Superior temporal gyrus (tissue), 1 donor: ENCODE measurements around the gene AXDND1.
A peak's percentile ranks its signal among the peaks of the same experiment; 100 is the strongest.

Experiments
- DNase-seq: peaks from one replicate; pipeline ENCODE4 v3.0.0-alpha.2; 2016; ENCODE audit errors: extremely low spot score

Gene AXDND1

DNA sequence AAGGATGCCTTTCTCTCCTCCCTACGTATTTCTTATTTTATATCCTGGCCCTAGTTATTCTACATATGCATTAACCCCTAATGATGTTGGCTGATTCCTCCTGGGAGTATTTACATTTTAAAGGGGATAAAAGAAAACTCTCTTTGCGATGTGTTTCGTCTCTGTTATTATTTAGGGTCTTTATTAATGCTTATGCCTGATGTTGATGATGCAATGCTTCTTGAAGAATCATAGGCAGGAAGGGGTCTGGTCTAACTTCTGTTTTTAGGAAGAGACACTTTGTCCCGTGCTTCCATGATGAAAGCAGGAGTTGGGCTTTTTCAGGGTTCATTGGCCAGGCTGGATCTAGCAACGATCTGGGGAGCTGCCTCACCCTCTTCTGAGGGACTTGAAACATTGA lies 210.7 kb downstream of the AXDND1 start:
- no peak for DNase-seq

DNA sequence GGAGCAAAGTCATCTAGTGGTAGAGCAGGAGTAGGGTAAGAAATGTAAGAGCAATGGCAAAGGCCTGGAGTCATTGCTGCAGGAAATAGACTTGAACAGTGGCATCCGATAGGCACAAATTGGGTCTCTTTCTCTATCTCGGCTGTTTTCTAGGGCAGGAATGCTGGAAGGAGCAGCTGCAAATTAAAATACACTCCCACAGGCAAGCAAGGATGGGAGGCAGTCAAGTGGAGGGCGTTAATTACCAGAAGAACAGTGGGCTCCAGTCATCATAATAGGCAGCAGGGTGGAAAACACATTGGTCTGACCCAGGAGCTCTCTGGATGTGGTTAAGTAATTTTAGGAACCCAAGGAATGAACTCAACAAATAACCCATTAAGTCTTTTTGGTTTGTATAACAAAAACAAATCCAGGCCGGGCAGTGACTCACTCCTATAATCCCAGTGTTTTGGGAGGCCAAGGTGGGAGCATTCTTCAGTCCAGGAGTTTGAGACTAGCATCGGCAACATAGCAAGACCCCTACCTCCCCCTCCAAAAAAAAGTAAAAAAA lies 218.1 kb downstream of the AXDND1 start:
- no peak for DNase-seq

DNA sequence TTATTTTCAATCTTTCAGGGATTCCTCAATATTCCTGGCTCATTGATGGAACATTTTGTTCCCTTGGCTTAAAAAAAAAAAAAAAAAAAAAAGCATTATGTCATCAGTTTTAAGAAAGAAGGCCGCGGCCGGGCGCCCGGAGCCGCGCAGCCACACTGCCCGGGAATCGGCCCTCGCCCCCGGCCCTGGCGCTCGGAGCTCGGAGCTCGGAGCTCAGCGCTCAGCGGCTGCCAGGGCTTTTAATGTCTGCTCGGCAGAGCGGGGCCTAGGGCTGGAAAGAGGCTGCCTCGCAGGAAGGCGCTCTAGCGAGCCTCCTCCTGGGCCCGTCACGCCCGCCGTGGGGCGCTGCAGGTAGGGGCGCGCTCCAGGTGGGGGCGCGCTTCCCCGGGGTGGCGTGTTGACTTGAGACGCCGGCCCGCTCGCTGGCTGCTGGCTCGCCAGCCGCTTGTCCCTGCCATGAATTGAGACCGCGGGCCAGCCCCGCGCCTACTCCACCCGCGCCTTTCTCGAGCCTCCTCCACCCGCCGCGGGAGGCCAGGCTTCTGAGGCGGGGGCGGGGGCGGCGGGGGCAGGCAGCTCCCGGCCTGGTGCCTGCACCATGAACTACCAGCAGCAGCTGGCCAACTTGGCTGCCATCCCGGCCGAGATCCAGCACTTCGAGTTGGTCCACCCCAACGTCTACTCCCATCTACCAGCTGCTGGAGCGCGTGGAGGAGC lies 220.5 kb downstream of the AXDND1 start:
- DNase-seq = peak; percentile 30

DNA sequence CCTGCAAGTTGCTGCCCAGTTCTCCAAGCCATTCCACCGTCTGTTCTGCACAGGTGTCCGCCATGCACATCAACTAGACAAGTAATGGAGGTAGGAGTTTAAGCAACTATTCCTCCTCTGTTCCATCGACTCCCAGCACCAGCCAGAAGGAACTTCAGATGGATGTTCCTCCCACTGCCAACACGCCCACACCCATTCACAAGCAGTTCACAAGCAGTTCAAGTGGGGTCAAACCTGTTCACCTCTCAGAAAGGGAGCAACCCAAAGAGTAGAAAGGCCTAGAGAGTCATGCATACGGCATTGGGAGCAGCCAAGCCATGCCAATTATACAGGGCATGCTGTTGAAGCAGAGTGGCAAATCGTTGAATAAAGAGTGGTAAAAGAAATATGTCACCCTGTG lies 221.6 kb downstream of the AXDND1 start:
- no peak for DNase-seq

DNA sequence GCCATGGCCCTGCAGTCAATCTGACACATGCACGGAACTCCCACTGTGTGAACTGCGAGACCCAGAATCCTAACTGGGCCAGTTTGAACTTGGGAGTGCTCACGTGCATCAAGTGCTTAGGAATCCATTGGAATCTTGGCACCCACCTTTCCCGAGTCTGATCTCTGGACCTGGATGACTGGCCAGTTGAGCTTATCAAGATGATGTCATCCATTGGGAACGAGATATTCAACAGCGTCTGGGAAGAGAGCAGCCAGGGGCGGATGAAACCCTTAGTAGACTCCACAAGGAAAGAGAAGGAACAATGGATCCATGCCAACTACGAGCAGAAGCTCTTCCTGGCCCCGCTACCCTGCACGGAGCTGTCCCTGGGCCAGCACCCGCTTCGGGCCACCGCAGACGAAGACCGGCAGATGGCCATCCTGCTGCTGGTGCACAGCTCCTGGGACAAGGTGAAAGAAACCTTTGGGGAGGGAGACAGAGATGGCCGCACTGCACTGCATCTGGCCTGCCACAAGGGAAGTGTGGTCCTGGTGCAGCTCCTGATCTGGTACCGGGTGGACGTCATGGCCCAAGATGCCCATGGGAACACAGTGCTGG lies 222.8 kb downstream of the AXDND1 start:
- no peak for DNase-seq

DNA sequence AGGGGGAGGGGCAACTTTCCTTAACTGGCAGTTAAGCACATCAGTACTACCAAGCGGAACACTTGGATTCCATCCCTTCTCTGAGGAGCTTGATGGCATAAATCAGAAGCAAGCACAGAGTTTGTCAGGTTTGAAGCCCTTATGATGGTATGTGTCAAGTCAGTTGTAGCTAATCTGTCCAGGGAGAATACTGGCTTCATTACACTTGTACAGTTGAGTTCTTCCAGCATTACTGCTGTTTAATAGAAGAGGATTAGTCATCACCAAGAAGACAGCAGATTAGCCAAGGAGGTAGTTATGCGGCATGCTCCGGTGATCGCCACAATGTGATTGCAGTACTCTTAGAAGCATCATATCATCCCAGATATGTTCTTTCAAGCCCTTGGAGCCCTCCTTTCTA lies 223.7 kb downstream of the AXDND1 start:
- no peak for DNase-seq

DNA sequence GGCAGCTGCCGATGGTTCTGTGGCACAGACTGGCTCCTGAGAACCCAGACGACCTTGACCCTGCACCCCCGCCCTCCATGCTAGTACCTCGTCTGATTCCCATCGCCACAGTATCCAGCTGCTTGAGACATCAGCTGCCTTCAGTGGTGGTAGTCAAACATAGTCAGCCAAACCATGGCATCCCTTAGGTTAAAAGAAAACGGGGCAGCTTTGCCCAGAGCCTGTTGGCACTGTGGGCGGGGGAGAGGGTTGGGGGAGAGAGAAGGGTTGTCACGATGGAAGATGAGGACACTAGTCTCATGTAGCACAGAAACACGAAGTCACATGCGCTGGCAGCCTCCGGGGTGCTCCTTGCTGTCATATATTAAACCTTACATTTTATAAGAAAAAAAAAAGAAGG lies 224.9 kb downstream of the AXDND1 start:
- DNase-seq = no peak

DNA sequence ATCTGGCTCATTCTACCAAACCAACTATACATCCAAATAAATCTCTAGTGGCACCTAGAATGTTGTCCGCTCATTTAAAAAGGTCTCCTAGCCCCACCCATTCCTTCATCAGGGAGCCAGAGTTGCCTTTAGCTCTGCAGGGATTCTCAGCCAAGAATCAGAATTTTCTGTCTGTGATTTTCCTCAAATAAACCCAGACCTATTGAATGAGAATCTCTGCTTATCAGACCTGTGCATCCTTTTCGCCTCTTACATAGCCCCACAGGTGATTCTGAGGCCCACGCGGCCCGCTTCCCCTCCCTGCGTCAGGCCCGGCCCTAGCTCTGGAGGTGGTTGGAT lies 225.5 kb downstream of the AXDND1 start:
- DNase-seq = no peak

DNA sequence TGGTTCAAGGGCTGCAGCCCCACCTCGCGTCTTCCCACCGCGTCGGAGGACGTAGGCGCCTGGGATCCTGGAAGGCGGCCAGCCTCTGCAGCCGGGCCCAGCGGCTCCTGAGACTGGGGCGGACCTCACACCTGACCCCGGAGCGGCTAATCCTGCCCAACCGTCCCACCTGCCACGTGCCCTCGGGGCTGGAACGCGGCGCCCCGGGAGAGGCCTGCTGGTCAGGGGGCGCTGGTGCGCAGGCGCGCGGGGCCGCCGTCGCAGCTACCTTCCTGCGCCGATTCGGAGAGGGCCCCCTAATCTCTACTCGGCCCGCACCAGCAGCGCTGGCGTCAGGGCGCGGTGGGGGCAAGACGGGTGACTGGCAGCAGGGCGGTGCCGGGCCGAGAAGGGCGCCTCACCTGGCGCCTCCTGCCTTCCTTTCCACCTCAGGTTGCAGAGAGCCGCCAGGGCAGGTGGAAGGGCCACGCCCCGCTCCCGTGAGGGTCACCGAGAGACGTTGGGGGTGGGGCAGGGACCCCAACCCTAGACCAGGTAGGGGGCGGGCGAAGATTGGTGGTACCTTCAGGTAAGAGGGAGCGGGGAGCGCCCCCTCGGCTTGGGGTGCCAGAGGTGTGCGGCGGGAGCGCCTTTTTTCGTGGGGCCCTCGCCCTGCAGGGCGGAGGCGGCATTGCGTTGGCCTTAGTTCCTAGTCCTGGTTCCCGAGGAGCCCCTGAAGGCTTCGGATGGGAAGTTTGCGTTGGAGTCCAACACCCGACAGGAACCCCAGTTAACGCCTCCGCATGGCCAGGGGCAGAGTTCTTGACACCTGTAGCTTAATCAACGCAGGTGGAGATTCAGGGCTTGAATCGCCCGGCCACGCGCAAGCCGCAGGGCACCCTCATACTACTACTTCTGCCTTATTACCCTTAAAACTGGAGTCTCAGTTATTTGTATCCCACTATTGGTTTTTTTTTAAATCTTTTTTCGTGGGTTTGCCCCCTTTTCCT lies 226.1 kb downstream of the AXDND1 start, which contains the start of gene TDRD5:
Gene TDRD5, plus strand, starts transcription at position 241 of the 989 bp plus-strand sequence. CDS start 784 bp downstream, outside the sequence.
- no peak for DNase-seq

DNA sequence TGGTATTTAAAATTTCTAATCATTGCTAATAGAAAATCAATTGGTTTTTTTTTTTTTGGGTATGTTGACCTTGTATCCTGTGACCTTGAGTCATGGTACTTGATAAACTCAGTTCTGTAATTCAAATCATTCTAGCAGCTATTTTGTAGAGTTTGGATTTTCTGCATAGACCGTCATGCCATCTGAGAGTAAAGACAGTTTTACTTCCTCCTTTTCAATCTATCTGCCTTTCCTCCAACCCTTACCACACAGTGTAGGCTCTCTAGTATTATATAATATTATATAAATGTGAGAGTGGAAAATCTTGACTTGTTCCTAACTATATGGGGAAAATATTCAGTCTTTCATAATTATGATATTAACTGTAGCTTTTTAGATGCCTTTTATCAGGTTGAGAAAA lies 232.9 kb downstream of the AXDND1 start:
- DNase-seq = no peak

DNA sequence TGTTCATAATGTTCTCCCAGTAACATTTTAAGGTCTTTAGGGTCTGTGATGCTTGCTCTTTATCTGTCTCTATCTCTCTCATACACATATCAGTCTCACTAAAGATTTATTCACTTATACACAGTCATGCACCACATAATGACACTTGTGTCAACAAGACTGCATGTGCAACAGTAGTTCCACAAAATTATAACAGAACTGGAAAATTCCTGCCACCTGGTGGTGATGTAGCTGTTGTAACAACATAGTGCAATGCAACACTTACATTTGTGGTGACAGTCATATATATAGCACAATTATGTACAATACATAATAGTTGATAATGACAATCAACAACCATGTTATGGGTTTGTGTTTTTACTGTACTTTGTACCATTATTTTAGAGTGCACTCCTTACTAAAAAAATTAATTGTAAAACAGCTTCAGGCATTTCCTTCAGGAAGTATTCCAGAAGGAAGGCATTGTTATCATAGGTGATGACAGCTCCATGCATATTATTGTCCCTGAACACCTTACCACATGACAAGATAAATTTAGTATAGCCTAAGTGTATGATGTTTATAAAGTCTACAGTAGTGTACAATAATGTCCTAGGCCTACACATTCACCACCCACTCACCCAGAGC lies 234.0 kb downstream of the AXDND1 start:
- peak; percentile 45 for DNase-seq

DNA sequence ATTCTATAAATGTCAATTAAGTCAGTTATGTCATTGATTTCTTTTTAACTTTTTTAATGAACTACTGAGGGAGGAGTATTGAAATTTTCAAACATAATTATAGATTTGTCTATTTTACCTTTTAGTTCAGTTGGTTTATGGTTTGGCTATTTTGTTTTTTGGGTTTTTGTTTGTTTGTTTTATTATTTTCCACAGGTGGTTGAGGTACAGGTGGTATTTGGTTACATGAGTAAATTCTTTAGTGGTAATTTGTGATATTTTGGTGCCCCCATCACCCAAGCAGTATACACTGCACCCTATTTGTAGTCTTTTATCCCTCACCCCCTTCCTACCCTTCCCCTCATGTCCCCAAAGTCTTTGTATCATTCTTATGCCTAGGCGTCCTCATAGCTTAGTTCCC lies 235.3 kb downstream of the AXDND1 start:
- no peak for DNase-seq
